GM10847 (cell line): Measurements from ENCODE around the gene ALG10B.

Experiments used
- POLR2A ChIP-seq: IDR thresholded peaks from 2 replicates; pipeline ENCODE4 v1.6.1; 2011; ENCODE audit not compliant: insufficient read length; ENCODE audit errors: extremely low read depth

ALG10B gene, protein sequence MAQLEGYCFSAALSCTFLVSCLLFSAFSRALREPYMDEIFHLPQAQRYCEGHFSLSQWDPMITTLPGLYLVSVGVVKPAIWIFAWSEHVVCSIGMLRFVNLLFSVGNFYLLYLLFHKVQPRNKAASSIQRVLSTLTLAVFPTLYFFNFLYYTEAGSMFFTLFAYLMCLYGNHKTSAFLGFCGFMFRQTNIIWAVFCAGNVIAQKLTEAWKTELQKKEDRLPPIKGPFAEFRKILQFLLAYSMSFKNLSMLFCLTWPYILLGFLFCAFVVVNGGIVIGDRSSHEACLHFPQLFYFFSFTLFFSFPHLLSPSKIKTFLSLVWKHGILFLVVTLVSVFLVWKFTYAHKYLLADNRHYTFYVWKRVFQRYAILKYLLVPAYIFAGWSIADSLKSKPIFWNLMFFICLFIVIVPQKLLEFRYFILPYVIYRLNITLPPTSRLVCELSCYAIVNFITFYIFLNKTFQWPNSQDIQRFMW

DNA sequence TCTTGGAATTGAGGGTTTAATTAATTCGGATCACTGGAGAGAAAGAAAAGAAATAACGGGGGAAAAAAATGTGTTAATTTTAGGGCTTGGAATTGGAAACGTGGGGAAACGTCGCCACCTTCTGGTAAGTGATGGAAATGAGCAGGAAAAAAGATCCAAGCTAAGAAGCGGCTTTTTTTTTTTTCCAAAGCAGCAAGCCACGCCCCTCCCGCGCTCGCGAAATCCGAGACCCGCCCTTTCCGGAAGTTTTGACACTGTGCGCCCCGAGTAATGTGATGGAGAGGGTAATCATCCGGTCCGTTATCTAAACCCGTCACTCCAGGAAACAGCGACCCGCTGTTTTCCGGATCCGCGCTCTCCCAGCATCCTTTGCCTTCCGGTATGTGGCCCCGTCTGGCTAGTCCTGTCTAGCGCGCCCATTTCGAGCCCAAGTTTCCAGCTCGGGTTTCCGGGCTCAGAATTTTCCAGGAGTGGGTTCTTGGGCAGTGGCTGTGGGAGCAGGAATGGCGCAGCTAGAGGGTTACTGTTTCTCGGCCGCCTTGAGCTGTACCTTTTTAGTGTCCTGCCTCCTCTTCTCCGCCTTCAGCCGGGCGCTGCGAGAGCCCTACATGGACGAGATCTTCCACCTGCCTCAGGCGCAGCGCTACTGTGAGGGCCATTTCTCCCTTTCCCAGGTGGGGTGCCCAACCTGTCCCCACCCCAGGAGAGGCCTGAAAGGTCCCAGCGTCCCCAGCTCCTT is at the start of gene ALG10B:
Gene ALG10B (plus strand): TSS at position 384 of the 739 bp plus-strand sequence. CDS start 120 bp downstream, at position 504.
- TF ChIP-seq POLR2A = peak; percentile 39

DNA sequence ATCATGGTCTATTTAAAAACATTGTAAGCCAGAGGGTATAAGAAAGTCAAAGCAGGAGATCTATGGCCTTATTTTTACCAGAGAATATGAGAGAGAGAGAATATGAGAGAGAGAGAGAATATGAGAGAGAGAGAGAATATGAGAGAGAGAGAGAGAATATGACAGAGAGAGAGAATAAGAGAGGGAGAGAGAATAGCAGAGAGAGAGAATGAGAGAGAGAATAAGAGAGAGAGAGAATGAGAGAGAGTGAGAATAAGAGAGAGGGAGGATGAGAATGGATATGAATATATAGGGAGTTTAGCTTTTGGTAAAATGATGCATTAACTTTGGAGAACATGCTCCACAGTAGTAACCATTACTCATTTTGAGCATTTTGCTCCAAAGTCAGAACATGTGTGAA is 48.0 kb upstream of the ALG10B start:
- no peak for TF ChIP-seq POLR2A

DNA sequence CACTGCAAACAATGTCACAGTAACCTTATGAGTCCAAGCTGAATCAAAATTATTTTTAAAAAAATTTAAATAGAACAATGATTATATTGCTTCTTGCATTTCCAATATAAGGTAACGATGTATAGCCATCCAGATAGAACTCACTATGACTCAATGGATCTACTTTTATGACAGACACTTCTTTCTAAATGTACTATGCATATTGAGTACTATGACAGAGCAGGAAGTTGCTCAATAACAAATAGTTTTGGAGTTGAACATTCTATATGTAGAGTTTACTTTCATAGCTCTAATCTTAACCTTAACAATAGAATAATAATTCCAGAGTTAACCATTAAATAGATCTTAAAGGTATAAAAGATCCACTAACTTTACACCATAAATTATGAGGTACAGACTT is 46.7 kb upstream of the ALG10B start:
- no peak for TF ChIP-seq POLR2A

DNA sequence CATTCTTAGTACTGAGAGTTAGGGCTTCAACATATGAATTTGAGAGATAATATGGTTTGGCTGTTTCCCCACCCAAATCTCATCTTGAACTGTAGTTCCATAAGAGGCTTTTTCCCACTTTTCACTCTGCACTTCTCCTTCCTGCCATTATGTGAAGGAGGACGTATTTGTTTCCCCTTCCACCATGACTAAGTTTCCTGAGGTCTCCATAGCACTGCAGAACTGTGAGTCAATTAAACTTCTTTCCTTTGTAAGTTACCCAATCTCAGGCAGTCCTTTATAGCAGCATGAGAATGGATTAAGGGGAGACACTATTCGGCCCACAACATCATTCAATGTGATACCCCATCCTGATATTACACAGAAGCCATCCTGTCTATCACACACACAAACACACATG is 36.8 kb upstream of the ALG10B start:
- no peak for TF ChIP-seq POLR2A

DNA sequence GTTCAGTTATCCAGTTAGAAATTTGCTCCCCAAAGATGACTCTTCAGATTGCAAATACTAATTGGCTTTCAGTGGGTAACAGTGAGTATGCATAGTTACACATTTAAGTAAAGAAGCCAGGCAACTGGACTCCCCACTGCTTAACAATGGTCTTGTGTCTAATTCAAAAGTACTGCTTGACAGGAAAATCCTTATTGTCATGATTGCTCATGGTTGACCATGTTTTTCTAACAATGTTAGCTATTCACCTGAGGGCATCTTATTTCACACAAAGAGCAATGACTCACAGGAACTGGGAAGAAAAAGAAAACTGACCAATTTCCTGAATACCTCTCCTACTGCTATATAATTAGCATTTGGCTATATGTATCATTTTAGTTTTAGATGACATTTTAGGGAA is 33.7 kb upstream of the ALG10B start:
- no peak for TF ChIP-seq POLR2A

DNA sequence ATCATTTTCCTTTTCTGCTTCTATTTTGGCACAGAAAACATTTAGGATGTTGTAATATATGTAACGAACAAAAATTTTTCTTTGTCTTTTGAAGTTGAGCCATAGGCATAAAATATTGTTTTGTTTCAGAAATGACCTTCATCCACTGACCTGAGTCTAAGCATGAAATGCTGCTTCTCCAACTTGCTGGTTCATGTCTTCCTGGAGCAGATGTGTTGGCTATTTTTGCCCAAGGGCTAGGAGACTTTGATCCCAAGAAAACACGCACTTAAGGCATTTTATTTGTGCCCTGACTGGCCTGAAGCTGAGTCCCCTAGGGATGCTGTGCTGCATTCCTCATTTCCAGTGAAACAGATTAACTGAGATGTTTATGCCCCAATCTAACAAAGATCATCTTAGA is 27.2 kb upstream of the ALG10B start:
- TF ChIP-seq POLR2A = no peak

DNA sequence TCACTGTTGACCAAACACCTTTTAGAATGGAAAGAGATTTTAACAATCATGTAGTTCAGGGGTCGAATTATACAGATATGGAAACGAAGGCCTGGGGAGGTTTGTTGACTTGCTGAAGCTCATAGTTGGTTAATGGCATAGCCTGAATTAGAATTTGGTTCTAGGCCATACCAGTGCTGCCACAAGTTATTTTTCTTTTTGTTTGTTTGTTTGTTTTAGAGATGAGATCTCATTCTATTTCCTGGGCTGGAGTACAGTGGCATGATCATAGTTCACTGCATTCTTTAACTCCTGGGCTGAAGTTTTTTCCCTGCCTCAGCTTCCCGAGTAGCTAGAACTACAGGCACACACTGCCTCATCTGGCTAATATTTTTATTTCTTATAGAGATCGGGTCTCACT is 25.4 kb upstream of the ALG10B start:
- no peak for TF ChIP-seq POLR2A

DNA sequence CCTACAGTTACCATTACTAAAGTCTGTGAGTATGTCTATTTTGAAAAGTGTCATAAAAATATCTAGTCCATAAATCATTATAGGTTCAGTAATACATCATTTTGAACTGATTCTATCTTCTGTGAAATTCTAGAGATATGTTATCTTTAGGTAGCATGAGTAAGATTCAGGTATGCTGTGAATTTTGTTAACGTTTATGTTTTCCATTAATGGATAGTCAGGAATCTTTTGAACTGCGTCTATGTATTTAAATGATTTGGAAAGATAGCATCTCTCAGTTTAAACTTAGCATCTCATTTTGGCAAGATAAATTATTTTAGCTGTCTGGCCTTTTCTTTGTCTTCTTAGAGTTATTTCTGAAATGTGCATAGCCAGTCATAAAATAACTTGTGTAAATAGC is 8.3 kb downstream of the ALG10B start:
- no peak for TF ChIP-seq POLR2A

DNA sequence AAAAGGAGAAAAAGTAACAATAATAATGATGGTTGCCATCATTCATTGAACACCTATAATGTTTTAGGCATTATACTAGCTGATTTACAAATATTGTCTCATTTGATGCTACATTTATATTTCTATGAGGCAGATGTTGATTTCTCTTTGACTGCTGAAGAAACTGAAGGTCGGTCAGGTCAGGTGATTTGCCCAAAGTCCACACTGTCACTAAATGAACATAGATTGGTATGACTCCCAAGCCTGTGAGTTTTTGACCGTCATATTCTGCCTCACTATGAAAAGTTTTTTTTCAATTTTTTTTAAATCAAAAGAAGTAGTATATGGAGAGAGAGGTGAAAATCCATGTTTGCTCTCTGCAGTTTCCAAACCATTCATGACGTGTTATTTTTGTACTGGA is 10.8 kb downstream of the ALG10B start:
- no peak for TF ChIP-seq POLR2A

DNA sequence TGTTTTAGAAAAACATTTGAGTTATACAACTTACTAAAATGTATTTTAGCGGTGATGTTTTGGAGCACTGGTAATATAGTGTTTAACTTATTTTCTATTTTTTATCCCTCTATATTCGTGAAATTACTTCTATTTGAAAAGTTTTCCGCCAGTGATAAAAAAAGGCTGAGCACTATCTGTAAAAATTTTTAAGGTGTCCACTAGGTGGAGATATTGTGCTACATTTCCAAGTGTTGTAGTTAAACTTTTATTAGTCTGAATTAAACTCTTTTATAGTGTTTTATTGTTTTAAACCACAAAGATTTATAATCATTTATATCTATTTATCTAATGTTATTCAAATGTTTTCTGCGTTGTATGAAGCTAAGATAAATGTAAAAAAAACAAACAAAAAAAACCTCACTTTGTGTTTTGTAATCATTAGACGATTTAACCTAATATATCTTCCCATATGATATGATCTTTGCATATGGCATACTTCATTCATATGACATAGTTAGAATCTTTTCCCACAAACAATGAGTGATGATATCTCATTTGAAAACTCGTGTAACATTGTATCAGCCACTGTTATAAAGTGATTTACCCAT is 11.8 kb downstream of the ALG10B start:
- no peak for TF ChIP-seq POLR2A

DNA sequence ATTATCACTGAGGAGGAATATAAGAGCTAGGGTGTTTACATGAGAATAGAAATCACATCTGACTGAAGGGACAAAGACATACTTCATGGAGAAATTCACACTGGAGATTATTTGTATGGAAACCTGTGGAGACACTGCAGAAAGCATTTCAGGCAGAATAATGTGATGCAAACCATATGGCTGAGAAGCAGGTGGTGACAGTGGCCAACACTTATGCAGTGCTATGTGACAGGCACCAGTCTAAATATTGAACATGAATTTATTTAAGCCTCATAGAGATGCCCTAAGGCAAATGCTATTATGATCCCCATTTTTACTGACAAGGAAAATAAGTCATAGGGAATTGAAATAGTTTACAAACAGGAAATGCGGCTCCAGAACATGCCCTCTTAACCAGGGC is 16.2 kb downstream of the ALG10B start:
- no peak for TF ChIP-seq POLR2A

DNA sequence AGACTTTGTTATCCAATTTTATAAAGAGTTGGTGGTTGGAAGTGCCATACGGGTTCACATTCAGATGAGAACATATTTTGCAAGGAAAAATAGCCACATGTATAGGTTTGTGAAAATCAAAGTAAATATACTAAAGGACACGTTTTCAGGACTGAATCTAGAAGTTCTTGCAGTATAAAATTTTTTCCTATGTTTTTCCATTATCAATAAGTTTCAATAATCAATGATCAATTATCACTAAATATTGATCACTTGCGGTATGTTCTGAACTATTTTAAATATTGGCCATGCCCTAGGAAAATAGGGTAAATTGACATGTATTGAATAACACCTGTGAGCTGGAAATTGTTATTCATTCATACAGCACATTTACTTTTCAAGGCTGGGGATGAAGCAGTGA is 25.9 kb downstream of the ALG10B start:
- no peak for TF ChIP-seq POLR2A

DNA sequence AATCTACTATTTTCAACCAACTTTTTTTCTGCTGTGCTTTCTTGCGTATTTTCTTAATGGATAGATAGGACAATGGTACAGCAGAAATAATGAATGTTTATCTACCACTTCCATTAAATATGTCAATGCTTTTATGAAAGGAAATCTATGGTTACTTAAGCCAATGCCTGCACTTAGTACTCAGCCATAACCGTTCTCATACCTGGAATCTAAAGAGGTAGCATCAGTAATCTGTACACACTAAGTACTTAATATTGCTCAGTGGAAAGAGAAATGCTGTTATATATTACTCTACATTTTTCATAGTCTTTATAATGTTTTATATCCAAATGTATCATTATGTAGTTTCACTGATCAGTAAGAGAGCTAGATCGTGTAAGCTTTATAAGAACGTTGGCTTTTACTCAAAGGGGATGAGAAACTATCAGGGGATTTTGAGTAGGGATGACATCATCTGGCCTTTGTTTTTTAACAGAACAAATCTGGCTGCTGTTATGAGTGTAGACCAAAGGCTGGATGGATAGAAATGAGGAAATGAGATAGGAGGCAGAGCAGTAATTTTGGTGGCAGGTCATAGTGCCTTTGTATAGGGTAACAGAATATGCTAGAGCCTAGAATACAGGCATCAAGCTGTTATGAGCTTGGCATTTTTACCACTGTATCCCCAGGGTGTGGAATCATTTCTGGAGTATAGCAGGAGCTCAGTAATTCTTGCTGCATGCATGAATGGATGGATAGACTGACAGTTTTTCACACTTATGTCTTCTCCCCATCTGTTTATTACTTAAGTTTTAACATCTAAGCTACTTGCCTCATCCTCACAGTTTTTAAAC is 34.0 kb downstream of the ALG10B start:
- TF ChIP-seq POLR2A = no peak

DNA sequence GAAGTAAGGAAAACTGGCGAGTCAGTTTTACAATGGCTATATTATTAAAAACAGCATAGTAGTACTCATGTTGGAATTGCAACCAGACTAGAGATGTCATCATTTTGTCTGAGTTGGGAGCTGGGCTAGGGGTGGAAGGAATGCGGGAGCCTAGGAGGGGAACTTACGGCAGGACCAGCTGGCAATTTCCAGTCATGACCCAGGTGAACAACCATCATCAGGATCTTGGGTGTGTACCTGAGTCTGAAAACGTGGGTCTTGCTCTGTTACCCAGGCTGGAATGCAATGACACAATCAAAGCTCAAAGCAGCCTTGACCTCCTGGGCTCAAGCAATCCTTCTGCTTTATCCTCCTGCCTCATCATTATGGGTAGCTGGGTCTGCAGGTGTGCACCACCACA is 50.9 kb downstream of the ALG10B start:
- no peak for TF ChIP-seq POLR2A

DNA sequence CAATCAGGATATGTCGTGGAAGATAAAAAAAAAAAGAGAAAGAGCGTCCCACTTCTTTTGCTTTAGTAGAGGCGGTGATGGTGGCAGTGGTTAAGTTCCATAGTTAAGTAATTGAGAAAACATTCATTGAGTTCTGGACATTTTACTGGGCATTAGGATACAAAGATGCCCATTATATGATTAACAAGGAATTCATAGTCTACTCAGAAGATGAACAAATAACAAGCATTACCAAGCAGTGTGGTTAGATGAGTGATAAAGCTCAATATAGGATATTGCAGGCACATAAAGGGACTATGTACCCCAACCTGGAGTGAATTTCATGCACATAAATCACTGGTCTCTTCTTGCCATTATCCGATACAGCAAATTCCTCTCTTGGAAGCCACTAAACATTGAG is 53.7 kb downstream of the ALG10B start:
- no peak for TF ChIP-seq POLR2A
